ENCODE results near the gene PMVK.

The PMVK gene

DNA sequence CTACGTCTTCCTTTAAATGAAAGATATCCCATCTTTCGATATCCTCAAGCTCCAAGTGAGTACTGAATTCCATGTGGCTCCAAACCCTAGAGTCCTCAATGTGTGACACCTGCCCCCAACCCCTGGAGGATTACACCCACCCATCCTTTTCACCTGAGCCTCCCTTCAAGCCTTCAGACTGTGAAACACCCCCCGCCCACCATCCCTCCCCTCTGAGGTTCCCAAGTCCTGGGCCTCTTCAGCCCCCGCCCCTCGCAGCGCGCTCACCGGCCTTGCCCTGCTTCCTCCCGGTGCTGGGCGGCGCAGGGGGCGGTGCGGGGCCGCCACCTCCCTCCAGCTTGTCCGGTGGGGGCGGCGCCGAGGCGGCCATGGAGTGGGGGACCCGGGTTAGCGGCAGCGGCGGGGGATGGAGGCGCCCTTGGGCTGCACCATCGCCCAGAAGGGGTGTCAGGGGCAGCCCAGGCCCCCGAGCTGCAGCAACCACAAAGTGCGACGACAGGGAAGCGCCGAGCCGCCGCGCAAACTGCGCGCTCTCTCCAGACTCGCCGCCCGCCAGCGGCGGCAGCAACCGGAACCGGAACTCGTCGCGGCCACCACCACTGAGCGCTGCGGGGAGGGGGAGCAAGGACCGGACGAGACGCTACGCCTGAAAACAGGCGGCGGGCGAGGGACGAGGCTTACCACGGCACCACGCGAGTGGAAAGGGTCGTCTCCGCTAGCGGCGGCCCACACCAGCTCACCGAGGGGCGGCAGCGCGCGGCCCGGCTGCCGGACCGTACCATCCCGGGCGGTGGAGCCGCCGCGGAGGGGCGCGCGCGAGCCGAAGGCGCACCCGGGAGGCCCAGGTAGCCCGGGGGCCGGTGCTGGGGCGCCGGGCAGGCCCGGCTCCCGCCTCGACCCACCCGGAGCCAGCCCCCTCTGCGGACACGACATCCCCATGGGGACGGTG, 25.0 kb upstream of the PMVK start, which contains the start of gene PYGO2:
Gene PYGO2 (minus strand): TSS at position 576 of the 949 bp plus-strand sequence. CDS start 206 bp downstream, at position 370.
- Histone ChIP-seq H3K27me3 (no peaks in the 10 kb centered on the region), H3K4me3 (ENCODE audit: low read depth, low read length) (peak within 1 kb of the TSS; percentile 83), H3K9me3 (no peaks in the 10 kb centered on the region), H3K36me3 (peaks cover 34% of the 10 kb centered on the region), H3K4me1 (peaks cover 3% of the 10 kb centered on the region)
- TF ChIP-seq, protein P1, sequence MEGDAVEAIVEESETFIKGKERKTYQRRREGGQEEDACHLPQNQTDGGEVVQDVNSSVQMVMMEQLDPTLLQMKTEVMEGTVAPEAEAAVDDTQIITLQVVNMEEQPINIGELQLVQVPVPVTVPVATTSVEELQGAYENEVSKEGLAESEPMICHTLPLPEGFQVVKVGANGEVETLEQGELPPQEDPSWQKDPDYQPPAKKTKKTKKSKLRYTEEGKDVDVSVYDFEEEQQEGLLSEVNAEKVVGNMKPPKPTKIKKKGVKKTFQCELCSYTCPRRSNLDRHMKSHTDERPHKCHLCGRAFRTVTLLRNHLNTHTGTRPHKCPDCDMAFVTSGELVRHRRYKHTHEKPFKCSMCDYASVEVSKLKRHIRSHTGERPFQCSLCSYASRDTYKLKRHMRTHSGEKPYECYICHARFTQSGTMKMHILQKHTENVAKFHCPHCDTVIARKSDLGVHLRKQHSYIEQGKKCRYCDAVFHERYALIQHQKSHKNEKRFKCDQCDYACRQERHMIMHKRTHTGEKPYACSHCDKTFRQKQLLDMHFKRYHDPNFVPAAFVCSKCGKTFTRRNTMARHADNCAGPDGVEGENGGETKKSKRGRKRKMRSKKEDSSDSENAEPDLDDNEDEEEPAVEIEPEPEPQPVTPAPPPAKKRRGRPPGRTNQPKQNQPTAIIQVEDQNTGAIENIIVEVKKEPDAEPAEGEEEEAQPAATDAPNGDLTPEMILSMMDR (IDR thresholded peaks at IDR 0.05; ENCODE audit: low read depth, low read length): peak; percentile 30; the same call in 1 of the 2 replicates
- DNase-seq: peak; percentile 89

DNA sequence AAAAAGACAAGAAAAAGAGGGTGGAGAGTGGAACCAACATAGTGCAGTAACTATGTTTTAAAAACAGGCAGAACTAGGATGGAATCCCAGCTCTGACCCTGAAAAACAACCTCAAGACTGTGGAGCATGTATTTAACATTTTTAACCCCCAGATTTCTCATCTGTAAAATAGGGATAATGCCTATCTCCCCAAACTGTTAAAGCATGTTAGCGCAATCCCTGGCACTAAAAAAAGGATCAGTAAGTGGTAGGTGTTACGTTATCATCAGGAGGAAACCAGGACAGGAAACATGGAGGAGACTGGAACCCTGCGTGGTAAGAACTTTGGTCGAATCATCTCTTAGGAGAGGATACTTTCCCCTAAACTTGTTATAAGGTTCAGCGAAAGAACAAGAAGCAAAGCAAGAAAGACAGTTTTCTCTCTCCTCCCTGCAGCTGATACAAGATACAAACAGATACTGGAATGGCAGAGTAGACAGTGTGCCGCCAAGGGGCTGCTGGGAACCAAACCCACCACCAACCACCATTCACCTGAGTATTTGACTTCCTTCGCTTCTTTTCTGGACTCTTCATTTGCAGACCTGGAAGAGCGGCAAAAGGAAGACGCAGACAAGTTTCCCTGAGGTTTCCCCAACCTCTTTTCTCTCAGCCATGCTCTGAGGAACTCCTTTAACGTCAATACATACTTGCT, 24.1 kb upstream of the PMVK start:
- H3K27me3 ChIP-seq: no peaks in the 10 kb centered on the region
- peaks cover 25% of the 10 kb centered on the region for H3K36me3 ChIP-seq
- peak overlapping the region; percentile 83 for H3K4me3 ChIP-seq (ENCODE audit: low read depth, low read length)
- H3K9me3 ChIP-seq: no peaks in the 10 kb centered on the region
- no peak for DNase-seq
- peaks cover 3% of the 10 kb centered on the region for H3K4me1 ChIP-seq
- TF ChIP-seq, protein P1 (IDR thresholded peaks at IDR 0.05; ENCODE audit: low read depth, low read length): no peak

DNA sequence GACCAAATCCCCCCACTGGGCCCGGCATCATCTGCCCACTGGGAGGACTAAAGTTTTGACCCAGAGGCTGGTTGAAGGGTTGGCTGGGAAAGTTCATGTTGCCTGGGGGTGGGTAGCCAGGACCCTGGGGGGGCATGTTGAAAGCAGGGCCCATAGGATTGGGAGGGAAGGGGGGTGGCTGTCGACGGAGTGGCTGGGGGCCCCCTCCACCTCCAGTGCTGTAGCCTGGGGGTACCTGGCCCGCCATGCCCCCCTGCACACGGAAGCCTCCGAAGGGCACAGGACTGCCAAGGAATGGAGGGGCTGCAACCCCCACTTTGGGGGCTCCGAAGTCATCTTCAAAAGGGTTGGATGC, 22.9 kb upstream of the PMVK start:
- no peak for DNase-seq
- TF ChIP-seq, protein P1 (IDR thresholded peaks at IDR 0.05; ENCODE audit: low read depth, low read length): no peak
- Histone ChIP-seq H3K36me3 (peaks cover 14% of the 10 kb centered on the region), H3K4me3 (ENCODE audit: low read depth, low read length) (no peak overlapping the region), H3K27me3 (no peaks in the 10 kb centered on the region), H3K9me3 (no peaks in the 10 kb centered on the region), H3K4me1 (peaks cover 11% of the 10 kb centered on the region)

DNA sequence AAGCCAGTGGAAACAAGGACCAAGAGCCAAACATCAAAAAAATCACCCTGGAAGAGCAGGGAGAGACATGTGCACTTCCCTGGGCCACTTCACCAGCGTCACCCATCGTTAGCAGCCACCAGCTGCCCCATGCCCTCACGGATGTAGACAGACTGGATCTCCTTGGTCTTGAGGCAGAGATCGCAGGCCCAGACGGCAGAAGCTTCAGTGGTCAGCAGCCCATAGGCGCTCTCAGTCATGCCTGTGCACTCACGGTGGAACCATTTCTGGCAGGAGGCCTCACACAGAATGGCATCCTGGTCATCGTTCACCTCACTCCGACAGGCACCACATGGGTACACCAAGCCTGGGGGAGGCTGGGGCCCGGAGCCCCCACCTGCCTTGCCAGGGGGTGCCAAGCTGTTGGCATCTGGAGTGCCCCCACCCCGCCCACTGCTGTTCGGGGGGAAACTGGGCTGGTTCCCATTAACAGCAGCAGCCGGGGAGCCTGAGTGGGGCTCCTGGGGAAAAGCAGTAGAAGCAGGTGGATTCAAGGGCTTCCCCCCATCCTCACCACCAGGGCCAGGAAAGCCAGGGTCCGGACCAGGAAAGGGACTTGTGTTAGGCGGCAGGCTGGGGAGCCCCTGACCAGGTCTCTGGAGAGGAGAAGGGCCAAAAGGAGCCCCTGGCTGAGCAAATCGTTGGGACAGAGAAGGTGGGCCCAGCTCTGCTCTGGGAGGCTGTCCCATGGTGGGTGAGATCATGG, 22.3 kb upstream of the PMVK start:
- TF ChIP-seq, protein P1 (IDR thresholded peaks at IDR 0.05; ENCODE audit: low read depth, low read length): no peak
- Histone ChIP-seq H3K4me1 (peaks cover 11% of the 10 kb centered on the region), H3K36me3 (peaks cover 14% of the 10 kb centered on the region), H3K9me3 (no peaks in the 10 kb centered on the region), H3K4me3 (ENCODE audit: low read depth, low read length) (no peak overlapping the region), H3K27me3 (no peaks in the 10 kb centered on the region)
- no peak for DNase-seq

DNA sequence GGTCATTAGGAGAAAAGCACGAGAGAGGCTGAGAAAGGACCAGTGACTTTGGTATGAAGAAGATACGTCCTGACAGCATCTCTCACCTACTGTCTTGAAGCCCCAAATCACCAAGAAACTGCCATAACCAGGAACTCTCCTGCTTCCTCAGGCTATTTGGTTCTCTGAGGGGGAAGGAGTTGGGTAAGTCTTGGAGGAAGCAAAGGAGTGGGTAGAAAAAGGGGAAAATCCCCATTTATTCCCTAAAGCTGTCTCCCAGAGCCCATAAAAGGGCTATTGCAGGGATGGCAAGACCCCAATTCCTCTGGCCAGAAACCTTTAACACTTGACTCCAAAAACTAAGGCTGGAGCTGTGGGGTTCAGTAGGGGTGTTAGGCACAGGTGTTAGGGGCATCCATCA, 21.5 kb upstream of the PMVK start:
- peaks cover 14% of the 10 kb centered on the region for H3K36me3 ChIP-seq
- TF ChIP-seq, protein P1 (IDR thresholded peaks at IDR 0.05; ENCODE audit: low read depth, low read length): no peak
- H3K27me3 ChIP-seq: no peaks in the 10 kb centered on the region
- peaks cover 11% of the 10 kb centered on the region for H3K4me1 ChIP-seq
- no peak for DNase-seq
- no peak overlapping the region for H3K4me3 ChIP-seq (ENCODE audit: low read depth, low read length)
- H3K9me3 ChIP-seq: no peaks in the 10 kb centered on the region
